Measurements from ENCODE around the gene SKA3.

The SKA3 gene

GRCh38 chr13:21142766-21143165, 33.6 kb downstream of the SKA3 start:
- Histone ChIP-seq H3K4me1 (ENCODE audit: insufficient read depth, low read length, poor library complexity, severe bottlenecking) (peaks cover 35% of the 10 kb centered on the region), H2AFZ (ENCODE audit: low read length) (no peak overlapping the region), H3F3A (ENCODE audit: low read depth) (no peaks in the 10 kb centered on the region), H4K20me1 (ENCODE audit: insufficient read depth, low read length, poor library complexity, severe bottlenecking) (peaks cover 57% of the 10 kb centered on the region), H3K9me3 (ENCODE audit: insufficient read depth, low read depth, low read length) (no peaks in the 10 kb centered on the region), H3K27me3 (ENCODE audit: insufficient read depth, low read length, poor library complexity, severe bottlenecking) (no peaks in the 10 kb centered on the region), H3K9ac (ENCODE audit: low read depth, low read length, poor library complexity, severe bottlenecking) (peak overlapping the region; percentile 54), H3K79me2 (ENCODE audit: insufficient read depth, low read length) (peaks cover 66% of the 10 kb centered on the region), H3K4me3 (ENCODE audit: low read length, poor library complexity, severe bottlenecking) (peak overlapping the region; percentile 97), H3K4me2 (ENCODE audit: low read depth, low read length, poor library complexity, severe bottlenecking) (peak overlapping the region; percentile 97), H3K36me3 (ENCODE audit: insufficient read depth, low read length) (peaks cover 29% of the 10 kb centered on the region), H3K9me2 (replicated peaks; ENCODE audit: low read depth, low read length) (no peaks in the 10 kb centered on the region)
- no peak for TF ChIP-seq EZH2phosphoT487 (IDR thresholded peaks at IDR 0.05; ENCODE audit: borderline replicate concordance)
- TF ChIP-seq, protein P1, sequence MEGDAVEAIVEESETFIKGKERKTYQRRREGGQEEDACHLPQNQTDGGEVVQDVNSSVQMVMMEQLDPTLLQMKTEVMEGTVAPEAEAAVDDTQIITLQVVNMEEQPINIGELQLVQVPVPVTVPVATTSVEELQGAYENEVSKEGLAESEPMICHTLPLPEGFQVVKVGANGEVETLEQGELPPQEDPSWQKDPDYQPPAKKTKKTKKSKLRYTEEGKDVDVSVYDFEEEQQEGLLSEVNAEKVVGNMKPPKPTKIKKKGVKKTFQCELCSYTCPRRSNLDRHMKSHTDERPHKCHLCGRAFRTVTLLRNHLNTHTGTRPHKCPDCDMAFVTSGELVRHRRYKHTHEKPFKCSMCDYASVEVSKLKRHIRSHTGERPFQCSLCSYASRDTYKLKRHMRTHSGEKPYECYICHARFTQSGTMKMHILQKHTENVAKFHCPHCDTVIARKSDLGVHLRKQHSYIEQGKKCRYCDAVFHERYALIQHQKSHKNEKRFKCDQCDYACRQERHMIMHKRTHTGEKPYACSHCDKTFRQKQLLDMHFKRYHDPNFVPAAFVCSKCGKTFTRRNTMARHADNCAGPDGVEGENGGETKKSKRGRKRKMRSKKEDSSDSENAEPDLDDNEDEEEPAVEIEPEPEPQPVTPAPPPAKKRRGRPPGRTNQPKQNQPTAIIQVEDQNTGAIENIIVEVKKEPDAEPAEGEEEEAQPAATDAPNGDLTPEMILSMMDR (conservative IDR thresholded peaks at IDR 0.05; ENCODE audit: low read length), result no peak

DNA sequence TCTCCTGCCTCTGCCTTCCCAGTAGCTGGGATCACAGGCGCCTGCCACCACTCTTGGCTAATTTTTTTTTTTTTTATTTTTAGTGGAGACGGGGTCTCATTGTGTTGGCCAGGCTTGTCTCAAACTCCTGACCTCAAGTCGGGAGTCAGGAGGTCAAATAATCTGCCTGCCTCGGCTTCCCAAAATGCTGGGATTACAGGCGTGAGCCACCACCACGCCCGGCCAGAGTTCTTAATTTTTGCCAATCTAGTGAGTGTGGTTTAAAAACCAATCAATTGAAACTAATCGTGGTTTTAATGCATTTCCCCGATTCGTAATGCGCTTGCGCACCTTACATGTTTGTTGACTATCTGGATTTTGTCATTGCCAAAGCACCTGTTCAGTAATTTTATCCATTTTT, 37.0 kb downstream of the SKA3 start:
- peak overlapping the region; percentile 79 for H3K4me2 ChIP-seq (ENCODE audit: low read depth, low read length, poor library complexity, severe bottlenecking)
- peaks cover 33% of the 10 kb centered on the region for H4K20me1 ChIP-seq (ENCODE audit: insufficient read depth, low read length, poor library complexity, severe bottlenecking)
- H3K9ac ChIP-seq (ENCODE audit: low read depth, low read length, poor library complexity, severe bottlenecking), result peak overlapping the region; percentile 89
- H3K4me3 ChIP-seq (ENCODE audit: low read length, poor library complexity, severe bottlenecking), result peak overlapping the region; percentile 97
- H3K9me2 ChIP-seq (replicated peaks; ENCODE audit: low read depth, low read length), result no peaks in the 10 kb centered on the region
- H2AFZ ChIP-seq (ENCODE audit: low read length), result peak overlapping the region; percentile 96; the same call in 1 of the 2 replicates
- no peaks in the 10 kb centered on the region for H3K27me3 ChIP-seq (ENCODE audit: insufficient read depth, low read length, poor library complexity, severe bottlenecking)
- no peaks in the 10 kb centered on the region for H3F3A ChIP-seq (ENCODE audit: low read depth)
- H3K9me3 ChIP-seq (ENCODE audit: insufficient read depth, low read depth, low read length), result no peaks in the 10 kb centered on the region
- peaks cover 40% of the 10 kb centered on the region for H3K79me2 ChIP-seq (ENCODE audit: insufficient read depth, low read length)
- peaks cover 31% of the 10 kb centered on the region for H3K4me1 ChIP-seq (ENCODE audit: insufficient read depth, low read length, poor library complexity, severe bottlenecking)
- H3K36me3 ChIP-seq (ENCODE audit: insufficient read depth, low read length), result peaks cover 11% of the 10 kb centered on the region; the same call in 1 of the 2 replicates
- TF ChIP-seq, protein P1 (conservative IDR thresholded peaks at IDR 0.05; ENCODE audit: low read length), result no peak
- no peak for TF ChIP-seq EZH2phosphoT487 (IDR thresholded peaks at IDR 0.05; ENCODE audit: borderline replicate concordance)

- Histone ChIP-seq H2AFZ (ENCODE audit: low read length) (no peak overlapping the region), H4K20me1 (ENCODE audit: insufficient read depth, low read length, poor library complexity, severe bottlenecking) (peaks cover 26% of the 10 kb centered on the region), H3K9me3 (ENCODE audit: insufficient read depth, low read depth, low read length) (no peaks in the 10 kb centered on the region), H3K36me3 (ENCODE audit: insufficient read depth, low read length) (peaks cover 7% of the 10 kb centered on the region; the same call in 1 of the 2 replicates), H3K9ac (ENCODE audit: low read depth, low read length, poor library complexity, severe bottlenecking) (no peak overlapping the region), H3K79me2 (ENCODE audit: insufficient read depth, low read length) (peaks cover 32% of the 10 kb centered on the region), H3K27me3 (ENCODE audit: insufficient read depth, low read length, poor library complexity, severe bottlenecking) (no peaks in the 10 kb centered on the region), H3K4me2 (ENCODE audit: low read depth, low read length, poor library complexity, severe bottlenecking) (no peak overlapping the region), H3K9me2 (replicated peaks; ENCODE audit: low read depth, low read length) (no peaks in the 10 kb centered on the region), H3K4me1 (ENCODE audit: insufficient read depth, low read length, poor library complexity, severe bottlenecking) (peaks cover 27% of the 10 kb centered on the region), H3F3A (ENCODE audit: low read depth) (no peaks in the 10 kb centered on the region), H3K4me3 (ENCODE audit: low read length, poor library complexity, severe bottlenecking) (no peak overlapping the region)
- TF ChIP-seq EZH2phosphoT487 (IDR thresholded peaks at IDR 0.05; ENCODE audit: borderline replicate concordance), result no peak
- TF ChIP-seq, protein P1 (conservative IDR thresholded peaks at IDR 0.05; ENCODE audit: low read length), result no peak
These were observed 37.8 kb downstream of the SKA3 start for GRCh38 chr13:21138561-21138960.
